ENCODE results near the gene ALDH3B1. TPM values are rescaled to one million over a fixed set of nuclear protein-coding genes. Genes with fewer than 3 reads are reported as not detected.

The ALDH3B1 gene
- total and polyA plus RNA-seq, 4 donors, result 1.6 to 7.1 (median 3.4) TPM

DNA sequence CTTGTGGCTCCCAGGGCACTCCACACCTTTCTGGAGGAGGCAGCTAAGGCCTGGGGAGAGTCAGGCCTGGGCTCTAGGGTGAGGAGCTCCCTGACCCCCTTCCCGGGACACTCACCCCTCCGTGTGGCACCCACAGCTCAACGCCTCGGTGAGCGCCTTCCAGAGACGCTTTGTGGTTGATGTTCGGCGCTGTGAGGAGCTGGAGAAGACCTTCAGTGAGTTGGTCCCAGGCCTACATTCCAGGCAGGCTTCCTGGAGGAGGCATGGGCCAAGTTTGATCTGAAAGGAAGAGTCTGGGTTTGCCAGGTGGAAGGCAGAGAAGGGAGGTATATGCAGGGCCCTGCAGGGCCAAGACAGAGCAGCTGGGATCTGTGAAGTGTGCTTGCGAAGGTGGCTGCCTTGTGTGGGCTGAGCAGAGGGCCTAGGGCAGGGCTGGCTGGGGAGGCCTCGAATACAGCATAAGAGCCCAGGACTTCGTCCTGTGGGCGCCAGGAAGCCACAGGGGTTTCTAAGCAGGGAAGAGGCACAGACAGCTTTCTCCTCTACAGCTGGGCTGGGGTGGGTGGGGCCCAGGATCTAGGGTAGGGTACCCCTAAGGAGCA lies 31.6 kb downstream of the ALDH3B1 start:
- TF ChIP-seq, protein P1, sequence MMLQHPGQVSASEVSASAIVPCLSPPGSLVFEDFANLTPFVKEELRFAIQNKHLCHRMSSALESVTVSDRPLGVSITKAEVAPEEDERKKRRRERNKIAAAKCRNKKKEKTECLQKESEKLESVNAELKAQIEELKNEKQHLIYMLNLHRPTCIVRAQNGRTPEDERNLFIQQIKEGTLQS (IDR thresholded peaks at IDR 0.05), result no peak
- TF ChIP-seq GABPA (IDR thresholded peaks at IDR 0.05 in 1 of 2, conservative IDR thresholded peaks at IDR 0.05 in 1 of 2) (no peak), HNF4G (IDR thresholded peaks at IDR 0.05) (no peak), JUND (IDR thresholded peaks at IDR 0.05) (no peak), FOXA1 (IDR thresholded peaks at IDR 0.05) (no peak), HNF4A (conservative IDR thresholded peaks at IDR 0.05) (no peak), FOXA2 (IDR thresholded peaks at IDR 0.05) (no peak), EGR1 (IDR thresholded peaks at IDR 0.05; ENCODE audit: low read depth in 2 of 2) (no peak), RAD21 (IDR thresholded peaks at IDR 0.05) (no peak), SP1 (IDR thresholded peaks at IDR 0.05) (no peak), TAF1 (conservative IDR thresholded peaks at IDR 0.05) (no peak), YY1 (IDR thresholded peaks at IDR 0.05) (no peak), RXRA (IDR thresholded peaks at IDR 0.05) (no peak)
- TF ChIP-seq, protein P2, sequence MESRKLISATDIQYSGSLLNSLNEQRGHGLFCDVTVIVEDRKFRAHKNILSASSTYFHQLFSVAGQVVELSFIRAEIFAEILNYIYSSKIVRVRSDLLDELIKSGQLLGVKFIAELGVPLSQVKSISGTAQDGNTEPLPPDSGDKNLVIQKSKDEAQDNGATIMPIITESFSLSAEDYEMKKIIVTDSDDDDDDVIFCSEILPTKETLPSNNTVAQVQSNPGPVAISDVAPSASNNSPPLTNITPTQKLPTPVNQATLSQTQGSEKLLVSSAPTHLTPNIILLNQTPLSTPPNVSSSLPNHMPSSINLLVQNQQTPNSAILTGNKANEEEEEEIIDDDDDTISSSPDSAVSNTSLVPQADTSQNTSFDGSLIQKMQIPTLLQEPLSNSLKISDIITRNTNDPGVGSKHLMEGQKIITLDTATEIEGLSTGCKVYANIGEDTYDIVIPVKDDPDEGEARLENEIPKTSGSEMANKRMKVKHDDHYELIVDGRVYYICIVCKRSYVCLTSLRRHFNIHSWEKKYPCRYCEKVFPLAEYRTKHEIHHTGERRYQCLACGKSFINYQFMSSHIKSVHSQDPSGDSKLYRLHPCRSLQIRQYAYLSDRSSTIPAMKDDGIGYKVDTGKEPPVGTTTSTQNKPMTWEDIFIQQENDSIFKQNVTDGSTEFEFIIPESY (IDR thresholded peaks at IDR 0.05), result no peak
- TF ChIP-seq, protein P3, sequence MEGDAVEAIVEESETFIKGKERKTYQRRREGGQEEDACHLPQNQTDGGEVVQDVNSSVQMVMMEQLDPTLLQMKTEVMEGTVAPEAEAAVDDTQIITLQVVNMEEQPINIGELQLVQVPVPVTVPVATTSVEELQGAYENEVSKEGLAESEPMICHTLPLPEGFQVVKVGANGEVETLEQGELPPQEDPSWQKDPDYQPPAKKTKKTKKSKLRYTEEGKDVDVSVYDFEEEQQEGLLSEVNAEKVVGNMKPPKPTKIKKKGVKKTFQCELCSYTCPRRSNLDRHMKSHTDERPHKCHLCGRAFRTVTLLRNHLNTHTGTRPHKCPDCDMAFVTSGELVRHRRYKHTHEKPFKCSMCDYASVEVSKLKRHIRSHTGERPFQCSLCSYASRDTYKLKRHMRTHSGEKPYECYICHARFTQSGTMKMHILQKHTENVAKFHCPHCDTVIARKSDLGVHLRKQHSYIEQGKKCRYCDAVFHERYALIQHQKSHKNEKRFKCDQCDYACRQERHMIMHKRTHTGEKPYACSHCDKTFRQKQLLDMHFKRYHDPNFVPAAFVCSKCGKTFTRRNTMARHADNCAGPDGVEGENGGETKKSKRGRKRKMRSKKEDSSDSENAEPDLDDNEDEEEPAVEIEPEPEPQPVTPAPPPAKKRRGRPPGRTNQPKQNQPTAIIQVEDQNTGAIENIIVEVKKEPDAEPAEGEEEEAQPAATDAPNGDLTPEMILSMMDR (IDR thresholded peaks at IDR 0.05; ENCODE audit: low read depth, low read length, missing input control), result no peak
- TF ChIP-seq, protein P4, sequence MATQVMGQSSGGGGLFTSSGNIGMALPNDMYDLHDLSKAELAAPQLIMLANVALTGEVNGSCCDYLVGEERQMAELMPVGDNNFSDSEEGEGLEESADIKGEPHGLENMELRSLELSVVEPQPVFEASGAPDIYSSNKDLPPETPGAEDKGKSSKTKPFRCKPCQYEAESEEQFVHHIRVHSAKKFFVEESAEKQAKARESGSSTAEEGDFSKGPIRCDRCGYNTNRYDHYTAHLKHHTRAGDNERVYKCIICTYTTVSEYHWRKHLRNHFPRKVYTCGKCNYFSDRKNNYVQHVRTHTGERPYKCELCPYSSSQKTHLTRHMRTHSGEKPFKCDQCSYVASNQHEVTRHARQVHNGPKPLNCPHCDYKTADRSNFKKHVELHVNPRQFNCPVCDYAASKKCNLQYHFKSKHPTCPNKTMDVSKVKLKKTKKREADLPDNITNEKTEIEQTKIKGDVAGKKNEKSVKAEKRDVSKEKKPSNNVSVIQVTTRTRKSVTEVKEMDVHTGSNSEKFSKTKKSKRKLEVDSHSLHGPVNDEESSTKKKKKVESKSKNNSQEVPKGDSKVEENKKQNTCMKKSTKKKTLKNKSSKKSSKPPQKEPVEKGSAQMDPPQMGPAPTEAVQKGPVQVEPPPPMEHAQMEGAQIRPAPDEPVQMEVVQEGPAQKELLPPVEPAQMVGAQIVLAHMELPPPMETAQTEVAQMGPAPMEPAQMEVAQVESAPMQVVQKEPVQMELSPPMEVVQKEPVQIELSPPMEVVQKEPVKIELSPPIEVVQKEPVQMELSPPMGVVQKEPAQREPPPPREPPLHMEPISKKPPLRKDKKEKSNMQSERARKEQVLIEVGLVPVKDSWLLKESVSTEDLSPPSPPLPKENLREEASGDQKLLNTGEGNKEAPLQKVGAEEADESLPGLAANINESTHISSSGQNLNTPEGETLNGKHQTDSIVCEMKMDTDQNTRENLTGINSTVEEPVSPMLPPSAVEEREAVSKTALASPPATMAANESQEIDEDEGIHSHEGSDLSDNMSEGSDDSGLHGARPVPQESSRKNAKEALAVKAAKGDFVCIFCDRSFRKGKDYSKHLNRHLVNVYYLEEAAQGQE (IDR thresholded peaks at IDR 0.05), result no peak
- DNase-seq (ENCODE audit: low spot score), result no peak
- 86% methylated on average over 12 of the region's 12 CpGs for WGBS
- no peaks in the 10 kb centered on the region for H3K9me3 ChIP-seq (ENCODE audit: control insufficient read depth in 4 of 4, low read length in 3 of 4)
- no peak overlapping the region for H3K4me3 ChIP-seq (ENCODE audit: low read depth in 1 of 3, low read length in 3 of 3)
- no peak overlapping the region for H3K9ac ChIP-seq (ENCODE audit: low read depth in 1 of 2, low read length in 2 of 2)
- peaks cover 20 to 38% (median 26%) of the 10 kb centered on the region in 4 donors for H3K4me1 ChIP-seq (ENCODE audit: control insufficient read depth in 4 of 4, insufficient read depth in 4 of 4, low read length in 3 of 4)
- H3K36me3 ChIP-seq (ENCODE audit: control insufficient read depth in 4 of 4, insufficient read depth in 3 of 4, low read depth in 1 of 4, low read length in 3 of 4), result peaks cover 0 to 21% (median 7%) of the 10 kb centered on the region in 4 donors
- H3K27me3 ChIP-seq (ENCODE audit: control insufficient read depth in 4 of 4, insufficient read depth in 4 of 4, low read length in 3 of 4), result no peaks in the 10 kb centered on the region
- no peak overlapping the region for H3K27ac ChIP-seq (ENCODE audit: low read depth in 1 of 2, low read length in 2 of 2)
